K562 (cell line): ENCODE data around the gene TGDS. TPM values are rescaled to one million over a fixed set of nuclear protein-coding genes. Genes with fewer than 3 reads are reported as not detected.

Source experiments
- ATAC-seq: fragments of 200-7000 bp; cut with Tn5 transposase; 3 replicates; pipeline ENCODE4 v1.9.1; 2020; ENCODE audit warnings: moderate library complexity
- BruUV-seq: library from RNA; stranded (reverse); fragments of 400-500 nt; replicated peaks from 2 replicates; lab custom pipeline; 2021; lab: Mats Ljungman, UMichigan
- CTCF ChIA-PET: fragments of 300-600 bp; formaldehyde crosslinking; extraction: SDS; loops from one replicate; lab custom pipeline; 2021; ENCODE audit warnings: low intra/inter-chr PET ratio; lab: Yijun Ruan, JAX
- POLR2A ChIA-PET: fragments of 300-600, 350-650 bp; sonication (Branson Sonifier 250); formaldehyde crosslinking; extraction: SDS; loops from one replicate; lab custom pipeline; 2021; ENCODE audit warnings: antibody characterized with exemption, inconsistent platforms; lab: Yijun Ruan, JAX
- DNase-seq, 4 experiments: peaks; one replicate each; pipeline versions ENCODE4 v3.0.0 to v3.0.0-alpha.2; 2011 to 2018; ENCODE audit warnings: low spot score in 3 of 4, mixed read lengths in 3 of 4; ENCODE audit errors: extremely low read depth in 1 of 4
- FAIRE-seq: peaks from 2 replicates; lab custom pipeline; 2011; peaks lifted over from hg19 to GRCh38; lab: Jason Lieb, UNC
- H2AFZ ChIP-seq: 2 replicates; pipeline ENCODE4 v1.6.0; 2011; ENCODE audit warnings: low read depth, low read length, control low read depth, inconsistent platforms
- H3K27ac ChIP-seq: fragments of 200-600 bp; 3 replicates; pipeline ENCODE4 v1.8.0; 2011; ENCODE audit warnings: low read depth, mild to moderate bottlenecking, control low read depth, inconsistent platforms, low read length, moderate library complexity, mixed read lengths; ENCODE audit errors: extremely low read depth
- H3K27me3 ChIP-seq, 2 experiments: fragments of 300-600 bp in 1 of 2; 2 replicates in 1 of 2; 3 replicates in 1 of 2; pipeline versions ENCODE4 v1.6.0 to v1.8.0; 2011; ENCODE audit warnings: inconsistent platforms in 2 of 2, low read length in 2 of 2, mild to moderate bottlenecking in 1 of 2, mixed read lengths in 1 of 2, moderate library complexity in 1 of 2; ENCODE audit not compliant: control insufficient read depth in 2 of 2, insufficient read depth in 2 of 2
- H3K36me3 ChIP-seq: fragments of 300-600 bp; 3 replicates; pipeline ENCODE4 v1.8.0; 2011; ENCODE audit warnings: mild to moderate bottlenecking, low read length, inconsistent platforms; ENCODE audit not compliant: control insufficient read depth, insufficient read depth
- H3K4me1 ChIP-seq, 2 experiments: fragments of 200-600 bp in 1 of 2; replicated peaks in 1 of 2; 2 replicates in 1 of 2; 3 replicates in 1 of 2; pipeline versions ENCODE4 v1.5.1 to v1.8.0; 2011; ENCODE audit warnings: inconsistent platforms in 2 of 2, low read length in 2 of 2, mild to moderate bottlenecking in 1 of 2, mixed read lengths in 1 of 2, moderate library complexity in 1 of 2; ENCODE audit not compliant: control insufficient read depth in 2 of 2, insufficient read depth in 2 of 2
- H3K4me2 ChIP-seq: 2 replicates; pipeline ENCODE4 v1.6.1; 2011; ENCODE audit warnings: low read length, control low read depth, inconsistent platforms, mixed read lengths; ENCODE audit not compliant: insufficient read depth
- H3K4me3 ChIP-seq: fragments of 200-600 bp; sonication (generic), shearing (Covaris generic); 2 replicates; pipeline ENCODE4 v1.5.1; 2016; ENCODE audit warnings: control low read depth, inconsistent platforms
- H3K79me2 ChIP-seq: fragments of 200-600 bp; 3 replicates; pipeline ENCODE4 v1.8.0; 2011; ENCODE audit warnings: low read length, inconsistent platforms; ENCODE audit not compliant: control insufficient read depth, insufficient read depth
- H3K9ac ChIP-seq, 2 experiments: 2 replicates each; pipeline versions ENCODE4 v1.6.0 to v1.6.1; 2011; ENCODE audit warnings: low read depth in 2 of 2, low read length in 2 of 2, control low read depth in 1 of 2, inconsistent platforms in 1 of 2, mild to moderate bottlenecking in 1 of 2, mixed read lengths in 1 of 2; ENCODE audit not compliant: insufficient read depth in 1 of 2
- H3K9me1 ChIP-seq: one replicate; pipeline ENCODE4 v1.6.0; 2011; ENCODE audit warnings: inconsistent platforms, mild to moderate bottlenecking, low read length, moderate library complexity; ENCODE audit not compliant: control insufficient read depth, insufficient read depth
- H3K9me3 ChIP-seq: replicated peaks from 2 replicates; pipeline ENCODE4 v1.5.1; 2011; ENCODE audit warnings: low read depth, low read length, inconsistent platforms; ENCODE audit not compliant: control insufficient read depth, insufficient read depth
- H4K20me1 ChIP-seq: replicated peaks from 2 replicates; pipeline ENCODE4 v1.6.1; 2011; ENCODE audit warnings: low read length, inconsistent platforms, mixed read lengths; ENCODE audit not compliant: control insufficient read depth, insufficient read depth
- ERF ChIP-seq: fragments of 450-650 bp; formaldehyde crosslinking; IDR thresholded peaks from 2 replicates; pipeline ENCODE4 v1.4.0; 2020; ENCODE audit warnings: mild to moderate bottlenecking, mixed read lengths
- ETS2 ChIP-seq: IDR thresholded peaks from 2 replicates; pipeline ENCODE4 v1.6.1; 2016; ENCODE audit warnings: borderline replicate concordance, missing genetic modification characterization, mild to moderate bottlenecking, moderate library complexity, missing compliant biosample characterization; ENCODE audit not compliant: poor library complexity, severe bottlenecking
- FOS ChIP-seq: IDR thresholded peaks from 3 replicates; pipeline ENCODE4 v1.6.1; 2011; ENCODE audit not compliant: insufficient read length; ENCODE audit errors: extremely low read depth
- FOXJ2 ChIP-seq: fragments of 200-800 bp; sonication (Bioruptor generic); IDR thresholded peaks from 2 replicates; pipeline ENCODE4 v1.6.1; 2016; ENCODE audit warnings: missing genetic modification characterization, missing compliant biosample characterization
- MIER1 ChIP-seq: fragments of 450-650 bp; IDR thresholded peaks from 2 replicates; pipeline ENCODE4 v1.6.1; 2016; ENCODE audit warnings: antibody characterized with exemption, mild to moderate bottlenecking, low read depth
- NFIC ChIP-seq: fragments of 450-650 bp; IDR thresholded peaks from 2 replicates; pipeline ENCODE4 v1.6.1; 2017; ENCODE audit warnings: mild to moderate bottlenecking, inconsistent platforms
- TGIF2 ChIP-seq: sonication (generic); formaldehyde crosslinking; IDR thresholded peaks from 2 replicates; pipeline ENCODE4 v1.8.1; 2022; ENCODE audit warnings: mild to moderate bottlenecking, missing genetic modification reagents, moderate library complexity
- WHSC1 ChIP-seq: IDR thresholded peaks from one replicate; pipeline ENCODE4 v1.6.1; 2012; ENCODE audit warnings: low read length, control low read depth, inconsistent platforms
- WGBS: fragments of 100-300 bp; shearing (Covaris generic); methylation state at CpG from one replicate; pipeline ENCODE4 v1.1.6; 2016; ENCODE audit warnings: low coverage, mixed read lengths; ENCODE audit not compliant: insufficient coverage; ENCODE audit errors: missing lambda C conversion rate; 5-methylcytosine and 5-hydroxymethylcytosine counted together
- in situ Hi-C: fragments of 300-500 bp; cut with MboI; formaldehyde crosslinking; loops from 4 replicates; pipeline ENCODE4 v1.15.0; 2018; ENCODE audit warnings: inconsistent platforms, mixed read lengths
- intact Hi-C: fragments of 100-400 bp; cut with micrococcal nuclease; formaldehyde crosslinking; loops from 2 replicates; pipeline ENCODE4 v1.14.2; 2022
- polyA plus RNA-seq, 8 experiments: library from polyadenylated mRNA; depleted of rRNA in 4 of 8; stranded (reverse) in 5 of 8; unstranded in 3 of 8; fragments of >200 nt; fragmentation: Nextera tagmentation in 2 of 8; fragmentation: Illumina TruSeq in 1 of 8; extraction: Ambion mirVana in 2 of 8; extraction: Trizol in 1 of 8; gene quantifications; 2 replicates each; pipeline versions ENCODE4 v1.2.1 to v1.2.3, GENCODE V29; 2011 to 2014; ENCODE audit warnings: inconsistent platforms in 1 of 8, missing spikeins in 1 of 8
- total RNA-seq, 7 experiments: library from RNA; depleted of rRNA in 6 of 7; stranded (reverse); fragments of >200 nt in 6 of 7; fragmentation: Illumina TruSeq in 2 of 7; extraction: Trizol in 2 of 7; gene quantifications; 2 replicates each; pipeline versions ENCODE4 v1.2.1 to v1.2.3, GENCODE V29; 2011 to 2021; ENCODE audit warnings: low replicate concordance in 1 of 7
- TF ChIP-seq, protein P1 (sequence below): fragments of 450-650 bp; IDR thresholded peaks from 2 replicates; pipeline ENCODE4 v1.6.1; 2016; ENCODE audit warnings: antibody characterized with exemption
- TF ChIP-seq, protein P2 (sequence below): fragments of 450-650 bp; IDR thresholded peaks from 2 replicates; pipeline ENCODE4 v1.6.1; 2017; ENCODE audit warnings: antibody characterized with exemption
- TF ChIP-seq, protein P3 (sequence below): sonication (generic); formaldehyde crosslinking; IDR thresholded peaks from 2 replicates; pipeline ENCODE4 v1.4.0; 2020; ENCODE audit warnings: mild to moderate bottlenecking, missing genetic modification reagents

Gene TGDS
- total and polyA plus RNA-seq, 9 of the 15 experiments (the other 6 are each of a cell fraction or from before 2014, with no cell fraction given) = 9.9 to 43.7 (median 21.4) TPM

- Histone ChIP-seq H3K79me2 (peaks cover 20% of the 10 kb centered on the region), H3K36me3 (peaks cover 65% of the 10 kb centered on the region), H3K9ac (no peak overlapping the region), H3K27me3 (no peaks in the 10 kb centered on the region), H3K9me3 (no peaks in the 10 kb centered on the region), H3K4me3 (no peak overlapping the region), H3K4me1 (no peaks in the 10 kb centered on the region; a peak in 2 of 5 replicates), H3K9me1 (no peaks in the 10 kb centered on the region), H2AFZ (no peak overlapping the region), H3K4me2 (no peak overlapping the region), H3K27ac (no peak overlapping the region), H4K20me1 (no peaks in the 10 kb centered on the region)
- ATAC-seq (no peak), DNase-seq (no peak), FAIRE-seq (no peak)
- BruUV-seq = no TSS peak
- intact Hi-C loops (no loop called here), in situ Hi-C loops (no loop called here)
- TF ChIP-seq, protein P1, sequence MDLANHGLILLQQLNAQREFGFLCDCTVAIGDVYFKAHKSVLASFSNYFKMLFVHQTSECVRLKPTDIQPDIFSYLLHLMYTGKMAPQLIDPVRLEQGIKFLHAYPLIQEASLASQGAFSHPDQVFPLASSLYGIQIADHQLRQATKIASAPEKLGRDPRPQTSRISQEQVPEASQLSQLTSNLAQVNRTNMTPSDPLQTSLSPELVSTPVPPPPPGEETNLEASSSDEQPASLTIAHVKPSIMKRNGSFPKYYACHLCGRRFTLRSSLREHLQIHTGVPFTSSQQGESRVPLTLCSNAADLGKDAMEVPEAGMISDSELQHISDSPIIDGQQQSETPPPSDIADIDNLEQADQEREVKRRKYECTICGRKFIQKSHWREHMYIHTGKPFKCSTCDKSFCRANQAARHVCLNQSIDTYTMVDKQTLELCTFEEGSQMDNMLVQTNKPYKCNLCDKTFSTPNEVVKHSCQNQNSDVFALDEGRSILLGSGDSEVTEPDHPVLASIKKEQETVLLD = no peak
- TF ChIP-seq WHSC1 (no peak), ERF (no peak)
- CTCF ChIA-PET = no interaction called here
- WGBS = 93% methylated on average over 4 of the region's 4 CpGs
- POLR2A ChIA-PET = no interaction called here
These were observed 7.4 kb downstream of the TGDS start for GRCh38 chr13:94588541-94588940.

GRCh38 chr13:94586371-94586770 is 9.6 kb downstream of the TGDS start:
- H3K27ac ChIP-seq = no peak overlapping the region
- no peaks in the 10 kb centered on the region for H4K20me1 ChIP-seq
- peaks cover 63% of the 10 kb centered on the region; the same call in 2 of the 3 replicates for H3K36me3 ChIP-seq
- H3K4me3 ChIP-seq = no peak overlapping the region
- no peaks in the 10 kb centered on the region for H3K27me3 ChIP-seq
- no peak for FAIRE-seq
- no peak overlapping the region for H2AFZ ChIP-seq
- intact Hi-C loops = no loop called here
- ATAC-seq = no peak
- in situ Hi-C loops = no loop called here
- H3K4me1 ChIP-seq = no peaks in the 10 kb centered on the region; a peak in 2 of 5 replicates
- H3K9ac ChIP-seq = no peak overlapping the region
- ChIA-PET POLR2A (interaction anchor here (2.0 kb wide), 1 partner anchor 10 kb away, joined by 5 read pairs; the partner anchor contains the start of gene TGDS), CTCF (no interaction called here)
- H3K9me1 ChIP-seq = no peaks in the 10 kb centered on the region
- DNase-seq = no peak
- no peak overlapping the region for H3K4me2 ChIP-seq
- no peaks in the 10 kb centered on the region for H3K9me3 ChIP-seq
- H3K79me2 ChIP-seq = peaks cover 7% of the 10 kb centered on the region
- WGBS = 98% methylated on average over 6 of the region's 7 CpGs
- no TSS peak for BruUV-seq
- no peak for TF ChIP-seq MIER1
- no peak for TF ChIP-seq NFIC
- TF ChIP-seq FOXJ2 (tag) = no peak
- TF ChIP-seq ETS2 = no peak
- TF ChIP-seq, protein P2, sequence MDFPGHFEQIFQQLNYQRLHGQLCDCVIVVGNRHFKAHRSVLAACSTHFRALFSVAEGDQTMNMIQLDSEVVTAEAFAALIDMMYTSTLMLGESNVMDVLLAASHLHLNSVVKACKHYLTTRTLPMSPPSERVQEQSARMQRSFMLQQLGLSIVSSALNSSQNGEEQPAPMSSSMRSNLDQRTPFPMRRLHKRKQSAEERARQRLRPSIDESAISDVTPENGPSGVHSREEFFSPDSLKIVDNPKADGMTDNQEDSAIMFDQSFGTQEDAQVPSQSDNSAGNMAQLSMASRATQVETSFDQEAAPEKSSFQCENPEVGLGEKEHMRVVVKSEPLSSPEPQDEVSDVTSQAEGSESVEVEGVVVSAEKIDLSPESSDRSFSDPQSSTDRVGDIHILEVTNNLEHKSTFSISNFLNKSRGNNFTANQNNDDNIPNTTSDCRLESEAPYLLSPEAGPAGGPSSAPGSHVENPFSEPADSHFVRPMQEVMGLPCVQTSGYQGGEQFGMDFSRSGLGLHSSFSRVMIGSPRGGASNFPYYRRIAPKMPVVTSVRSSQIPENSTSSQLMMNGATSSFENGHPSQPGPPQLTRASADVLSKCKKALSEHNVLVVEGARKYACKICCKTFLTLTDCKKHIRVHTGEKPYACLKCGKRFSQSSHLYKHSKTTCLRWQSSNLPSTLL = no peak
- TF ChIP-seq FOS = no peak
- no peak for TF ChIP-seq TGIF2 (CRISPR knock-in tag)
- TF ChIP-seq, protein P3, sequence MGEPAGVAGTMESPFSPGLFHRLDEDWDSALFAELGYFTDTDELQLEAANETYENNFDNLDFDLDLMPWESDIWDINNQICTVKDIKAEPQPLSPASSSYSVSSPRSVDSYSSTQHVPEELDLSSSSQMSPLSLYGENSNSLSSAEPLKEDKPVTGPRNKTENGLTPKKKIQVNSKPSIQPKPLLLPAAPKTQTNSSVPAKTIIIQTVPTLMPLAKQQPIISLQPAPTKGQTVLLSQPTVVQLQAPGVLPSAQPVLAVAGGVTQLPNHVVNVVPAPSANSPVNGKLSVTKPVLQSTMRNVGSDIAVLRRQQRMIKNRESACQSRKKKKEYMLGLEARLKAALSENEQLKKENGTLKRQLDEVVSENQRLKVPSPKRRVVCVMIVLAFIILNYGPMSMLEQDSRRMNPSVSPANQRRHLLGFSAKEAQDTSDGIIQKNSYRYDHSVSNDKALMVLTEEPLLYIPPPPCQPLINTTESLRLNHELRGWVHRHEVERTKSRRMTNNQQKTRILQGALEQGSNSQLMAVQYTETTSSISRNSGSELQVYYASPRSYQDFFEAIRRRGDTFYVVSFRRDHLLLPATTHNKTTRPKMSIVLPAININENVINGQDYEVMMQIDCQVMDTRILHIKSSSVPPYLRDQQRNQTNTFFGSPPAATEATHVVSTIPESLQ (CRISPR knock-in tag) = no peak
